ENCODE measurements around the gene OIT3.
"Not testable (repeated sequence)": the region's sequence is repeated elsewhere in the genome, so short reads cannot be mapped to it uniquely, and the experiment has no call there.

The OIT3 gene

DNA sequence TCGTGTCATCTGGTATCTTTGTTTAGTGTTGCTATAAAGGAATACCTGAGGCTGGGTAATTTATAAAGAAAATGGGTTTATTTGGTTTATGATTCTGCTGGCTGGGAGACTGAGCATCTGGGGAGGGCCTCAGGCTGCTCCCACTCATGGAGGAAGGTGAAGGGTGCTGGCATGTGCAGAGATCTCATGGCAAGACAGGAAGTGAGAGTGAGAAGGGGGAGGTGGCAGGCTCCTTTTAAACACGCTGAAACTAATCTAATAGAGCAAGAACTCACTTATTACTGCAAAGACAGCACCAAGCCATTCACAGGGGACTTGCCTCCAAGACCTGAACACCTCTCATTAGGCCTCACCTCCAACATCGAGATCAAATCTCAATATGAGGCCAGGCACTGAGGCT, 11.3 kb downstream of the OIT3 start:
- no peak for DNase-seq

- no peak for DNase-seq
Observed at GRCh38 chr10:72906446-72906845, 12.9 kb downstream of the OIT3 start.

- no peak for DNase-seq
Observed at GRCh38 chr10:72910705-72911104, 17.2 kb downstream of the OIT3 start.

DNA sequence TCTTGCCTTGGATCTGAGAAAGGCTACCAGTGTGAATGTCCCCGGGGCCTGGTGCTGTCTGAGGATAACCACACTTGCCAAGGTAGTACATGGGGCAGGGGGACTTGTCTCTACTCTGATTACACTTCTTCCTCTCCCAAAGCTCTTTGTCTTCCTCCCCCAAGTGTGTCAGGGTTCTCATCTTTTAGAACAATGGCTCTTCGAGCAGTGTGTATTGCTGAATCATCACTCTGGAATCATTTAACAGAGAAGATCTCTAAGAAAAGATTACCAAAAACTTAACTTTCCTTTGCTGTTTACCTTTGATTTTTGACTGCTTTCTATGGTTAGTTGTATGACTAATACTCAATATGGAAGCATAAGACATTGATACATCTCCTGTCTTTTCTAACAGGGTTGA, 18.2 kb downstream of the OIT3 start:
- DNase-seq = no peak

GRCh38 chr10:72912736-72913135, 19.2 kb downstream of the OIT3 start:
- DNase-seq = no peak

DNA sequence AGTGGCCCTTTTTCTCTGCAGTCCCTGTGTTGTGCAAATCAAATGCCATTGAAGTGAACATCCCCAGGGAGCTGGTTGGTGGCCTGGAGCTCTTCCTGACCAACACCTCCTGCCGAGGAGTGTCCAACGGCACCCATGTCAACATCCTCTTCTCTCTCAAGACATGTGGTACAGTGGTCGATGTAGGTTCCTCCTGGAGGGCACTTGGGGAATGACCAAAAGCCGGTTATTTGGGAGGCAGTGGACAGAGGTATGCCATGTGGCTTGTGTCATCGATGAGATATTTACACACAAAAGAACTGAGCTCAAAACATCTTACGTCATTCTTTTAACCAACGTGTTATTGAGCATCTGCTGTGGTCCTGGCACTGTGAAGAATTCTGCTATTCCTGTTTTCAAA, 19.7 kb downstream of the OIT3 start:
- no peak for DNase-seq

DNA sequence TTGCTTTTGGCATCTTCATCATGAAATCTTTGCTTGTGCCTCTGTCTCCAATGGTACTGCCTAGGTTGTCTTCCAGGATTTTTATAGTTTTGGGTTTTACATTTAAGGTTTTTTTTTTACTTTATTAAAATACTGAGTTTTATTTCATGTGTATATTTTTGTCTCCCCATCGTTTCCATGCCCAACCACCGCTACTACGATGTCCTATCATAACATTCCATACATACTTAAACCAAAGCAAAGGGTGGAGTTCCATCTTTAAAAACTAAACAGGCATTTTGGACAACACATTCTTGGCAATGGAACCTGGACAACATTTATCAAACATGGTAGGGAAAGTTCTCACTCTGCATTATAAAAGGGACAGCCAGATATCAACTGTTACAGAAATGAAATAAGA, 23.7 kb downstream of the OIT3 start:
- not testable (repeated sequence) for DNase-seq

GRCh38 chr10:72917803-72918332, 24.3 kb downstream of the OIT3 start:
- not testable (repeated sequence) for DNase-seq

DNA sequence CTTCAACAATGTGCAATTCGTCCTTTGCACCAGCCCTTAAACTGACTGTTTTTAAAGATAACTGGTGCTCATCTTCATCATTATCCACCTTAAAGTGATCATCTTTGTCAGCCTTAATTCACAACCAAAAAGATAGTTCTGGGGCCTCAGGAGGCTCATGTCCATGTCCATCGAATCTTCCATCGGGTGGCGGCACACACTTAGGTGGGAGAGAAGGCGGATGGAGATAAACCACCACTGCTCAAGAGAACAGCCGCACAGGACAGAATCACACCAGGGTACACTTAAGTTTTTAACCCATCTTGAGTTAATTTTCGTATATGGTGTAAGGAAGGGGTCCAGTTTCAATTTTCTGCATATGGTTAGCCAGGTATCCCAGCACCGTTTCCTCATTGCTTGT, 24.8 kb downstream of the OIT3 start:
- DNase-seq = no peak

GRCh38 chr10:72921147-72921683, 27.7 kb downstream of the OIT3 start:
- DNase-seq = not testable (repeated sequence)

- no peak for DNase-seq
Observed at GRCh38 chr10:72924351-72924750, 30.8 kb downstream of the OIT3 start.

GRCh38 chr10:72925951-72926465, 32.5 kb downstream of the OIT3 start:
- DNase-seq = no peak

GRCh38 chr10:72927485-72927884, 33.9 kb downstream of the OIT3 start:
- no peak for DNase-seq

DNA sequence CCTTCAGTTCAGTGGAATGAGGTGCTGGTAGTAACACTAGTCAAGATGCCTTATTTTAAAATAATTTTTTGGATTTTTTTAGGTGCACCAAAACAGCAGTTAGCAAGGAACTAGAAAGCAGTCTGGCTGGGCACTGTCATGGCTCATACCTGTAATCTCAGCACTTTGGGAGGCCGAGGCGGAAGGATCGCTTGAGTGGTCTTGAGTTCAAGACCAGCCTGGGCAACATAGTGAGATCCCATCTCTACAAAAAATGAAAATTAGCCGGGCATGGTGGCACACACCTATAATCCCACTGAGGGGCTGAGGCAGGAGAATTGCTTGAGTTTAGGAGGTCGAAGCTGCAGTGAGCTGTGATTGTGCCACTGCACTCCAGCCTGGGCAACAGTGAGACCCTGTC, 35.3 kb downstream of the OIT3 start:
- DNase-seq = no peak

- no peak for DNase-seq
Observed at GRCh38 chr10:72930276-72930675, 36.7 kb downstream of the OIT3 start.

DNA sequence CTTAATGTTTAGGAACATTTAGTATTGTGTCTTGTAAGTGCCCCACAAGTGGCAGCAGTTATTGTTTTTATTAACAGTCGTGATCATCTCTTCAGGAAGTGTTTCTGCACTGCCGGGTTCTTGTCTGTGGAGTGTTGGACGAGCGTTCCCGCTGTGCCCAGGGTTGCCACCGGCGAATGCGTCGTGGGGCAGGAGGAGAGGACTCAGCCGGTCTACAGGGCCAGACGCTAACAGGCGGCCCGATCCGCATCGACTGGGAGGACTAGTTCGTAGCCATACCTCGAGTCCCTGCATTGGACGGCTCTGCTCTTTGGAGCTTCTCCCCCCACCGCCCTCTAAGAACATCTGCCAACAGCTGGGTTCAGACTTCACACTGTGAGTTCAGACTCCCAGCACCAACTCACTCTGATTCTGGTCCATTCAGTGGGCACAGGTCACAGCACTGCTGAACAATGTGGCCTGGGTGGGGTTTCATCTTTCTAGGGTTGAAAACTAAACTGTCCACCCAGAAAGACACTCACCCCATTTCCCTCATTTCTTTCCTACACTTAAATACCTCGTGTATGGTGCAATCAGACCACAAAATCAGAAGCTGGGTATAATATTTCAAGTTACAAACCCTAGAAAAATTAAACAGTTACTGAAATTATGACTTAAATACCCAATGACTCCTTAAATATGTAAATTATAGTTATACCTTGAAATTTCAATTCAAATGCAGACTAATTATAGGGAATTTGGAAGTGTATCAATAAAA, 38.9 kb downstream of the OIT3 start:
- DNase-seq = no peak

DNA sequence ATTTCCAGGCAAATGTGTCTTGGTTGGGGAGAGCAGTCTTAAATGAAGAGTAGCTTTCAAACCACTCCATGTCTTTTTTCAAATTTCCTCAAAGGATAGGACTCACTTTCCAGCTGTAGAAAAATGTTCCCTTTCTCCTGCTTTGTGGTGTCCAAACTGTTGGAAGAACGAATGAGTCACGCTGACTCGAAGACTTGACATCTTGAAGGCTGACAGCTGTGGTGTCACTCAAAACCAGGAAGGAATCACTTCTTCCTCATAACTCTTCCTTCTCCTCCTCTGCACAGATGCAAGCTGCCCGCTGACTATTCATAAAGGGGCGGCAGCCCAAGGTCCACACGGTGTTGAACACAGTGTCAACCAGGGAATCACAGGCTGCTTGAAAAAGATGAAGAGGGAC, 41.8 kb downstream of the OIT3 start:
- DNase-seq = no peak

GRCh38 chr10:72943498-72944234, 50.1 kb downstream of the OIT3 start:
- no peak for DNase-seq

DNA sequence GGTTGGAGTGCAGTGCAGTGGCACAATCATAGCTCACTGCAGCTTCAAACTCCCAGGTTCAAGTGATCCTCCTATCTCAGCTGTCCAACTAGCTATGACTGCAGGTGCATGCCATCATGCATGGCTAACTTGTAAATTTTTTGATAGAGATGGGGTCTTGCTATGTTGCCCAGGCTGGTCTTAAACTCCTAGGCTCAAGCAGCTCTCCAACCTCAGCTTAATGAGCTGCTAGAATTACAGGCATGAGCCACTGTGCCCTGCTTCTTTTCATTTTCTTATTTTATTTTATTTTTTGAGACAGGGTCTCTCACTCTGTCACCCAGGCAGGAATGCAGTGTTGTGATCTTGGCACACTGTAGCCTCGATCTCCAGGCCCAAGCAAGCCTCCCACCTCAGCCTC, 53.4 kb downstream of the OIT3 start:
- DNase-seq = no peak

GRCh38 chr10:72948762-72949161, 55.2 kb downstream of the OIT3 start:
- no peak for DNase-seq

DNA sequence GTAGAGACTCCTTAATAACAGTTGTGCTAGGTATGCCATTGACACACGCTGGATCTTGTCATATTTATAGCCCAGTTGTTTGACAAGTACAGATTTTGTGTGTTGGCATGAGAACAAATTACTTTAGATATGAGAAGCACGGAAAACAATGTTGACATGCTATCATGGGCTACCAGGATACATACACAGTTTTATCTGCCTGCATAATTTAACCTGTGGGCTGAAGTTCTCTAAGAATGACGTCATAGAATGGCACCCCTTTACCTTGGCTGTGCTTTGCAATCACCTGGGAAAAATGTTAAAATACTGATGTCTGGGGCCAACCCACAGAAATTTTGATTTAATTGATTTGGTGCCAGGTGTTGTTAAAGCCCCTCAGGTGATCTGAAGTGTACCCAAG, 58.2 kb downstream of the OIT3 start:
- DNase-seq = no peak

- DNase-seq = no peak
Observed at GRCh38 chr10:72952189-72952588, 58.6 kb downstream of the OIT3 start.

- no peak for DNase-seq
Observed at GRCh38 chr10:72952642-72953158, 59.2 kb downstream of the OIT3 start.

- no peak for DNase-seq
Observed at GRCh38 chr10:72953687-72954086, 60.1 kb downstream of the OIT3 start.

Measured in activated CD4-positive, CD25-positive, alpha-beta regulatory T cell (primary cell).